NCI-H1417 treated with DMSO at 0.1 percent for 48 hours (cell line): ENCODE data around the gene FBXL14.

ENCODE experiments used
- DNase-seq: peaks from one replicate; lab custom pipeline; 2025; lab: John Stamatoyannopoulos, UW

FBXL14 gene

GRCh38 chr12:1533602-1534304 is 60.6 kb downstream of the FBXL14 start:
- no peak for DNase-seq

DNA sequence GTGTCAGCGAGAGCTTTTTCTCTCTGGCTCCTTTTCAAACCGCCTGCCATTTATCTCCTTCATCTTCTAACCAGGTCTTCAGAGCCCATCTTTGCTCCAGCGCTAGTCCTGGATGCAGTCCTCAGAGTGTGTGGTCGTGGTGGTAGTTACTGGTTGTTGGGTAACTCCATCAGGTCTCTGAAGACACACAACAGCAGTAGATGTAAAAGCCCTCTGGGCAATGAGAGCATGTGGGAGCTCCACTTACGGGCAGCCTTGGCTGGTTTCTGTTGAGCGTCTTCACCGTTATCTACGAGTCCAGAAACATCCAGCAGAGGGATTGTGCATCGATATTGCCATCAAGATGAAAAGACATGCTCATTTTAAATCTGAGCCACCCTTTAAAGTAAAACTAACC is 61.2 kb downstream of the FBXL14 start:
- DNase-seq, result no peak

DNA sequence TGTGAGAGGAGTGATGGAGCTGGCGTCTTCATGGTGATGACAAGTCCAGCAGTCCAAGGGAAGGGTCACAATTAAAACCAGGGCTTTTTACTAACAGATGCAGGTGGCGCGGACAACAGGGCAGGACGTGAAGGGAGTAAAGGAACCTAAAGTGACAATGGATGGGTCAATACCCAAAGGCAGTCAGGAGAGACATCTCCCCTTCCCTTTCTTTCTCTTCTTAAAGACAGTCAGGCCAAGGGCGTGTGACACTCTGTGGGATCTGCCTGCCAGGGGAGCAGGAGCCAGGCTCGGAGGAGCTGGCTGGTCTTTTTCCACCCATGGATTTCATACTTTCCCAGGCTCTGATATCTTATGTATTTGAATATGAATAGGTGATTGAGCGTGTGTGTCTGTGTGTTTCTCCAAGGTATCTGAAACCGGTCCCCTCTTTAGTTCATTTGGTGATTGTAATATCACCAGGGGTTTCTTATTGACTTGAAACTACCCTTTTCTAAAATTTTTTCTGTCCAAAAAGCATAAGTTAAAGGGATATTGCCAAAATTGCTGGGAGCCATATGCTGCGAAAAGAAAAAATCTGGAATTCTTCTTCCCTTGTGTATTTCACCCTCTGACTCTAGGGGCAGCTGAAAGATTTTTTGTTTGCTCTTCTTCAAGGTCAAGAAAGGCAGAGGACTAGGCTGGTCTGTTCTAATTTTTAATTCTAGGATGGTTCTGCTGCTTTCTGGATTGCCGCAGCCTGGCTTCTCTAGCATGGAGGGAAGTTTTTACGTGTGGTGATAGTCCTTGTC is 61.8 kb downstream of the FBXL14 start:
- no peak for DNase-seq

DNA sequence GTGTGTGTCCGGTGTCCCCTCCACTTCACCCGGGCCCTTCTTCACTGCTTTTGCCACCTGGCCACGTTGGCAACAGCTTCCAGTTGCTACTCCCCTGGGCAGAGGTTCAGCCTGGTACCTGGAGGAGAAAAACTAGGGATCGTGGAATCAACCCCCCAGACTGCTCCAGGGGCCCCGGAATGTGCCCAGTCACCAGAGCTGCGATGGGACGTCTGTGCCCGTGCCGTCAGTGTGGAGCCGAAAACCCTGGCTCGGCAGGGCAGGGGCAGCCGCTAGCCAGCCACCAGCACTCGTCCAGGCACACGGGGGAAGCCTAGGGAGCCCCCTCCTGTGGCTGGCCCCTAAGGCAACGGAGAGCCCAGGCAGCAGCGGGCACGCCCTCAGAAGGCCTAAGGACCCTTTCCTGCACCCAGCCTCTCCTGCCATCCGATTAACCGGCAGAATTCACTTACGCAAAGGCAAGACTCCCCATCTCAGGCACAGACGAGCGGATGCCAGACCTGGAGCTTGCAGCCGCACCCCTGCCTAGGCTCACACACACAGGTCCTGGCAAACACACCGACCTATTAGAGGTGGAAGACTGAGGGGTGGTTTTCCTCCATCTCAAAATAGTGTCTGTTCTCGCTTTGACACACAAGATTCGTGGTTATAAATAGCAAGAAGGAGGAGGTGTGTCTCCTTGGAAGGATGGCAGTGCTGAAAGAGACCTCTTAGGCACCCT is 62.6 kb downstream of the FBXL14 start:
- DNase-seq, result no peak

- DNase-seq, result no peak
Observed at GRCh38 chr12:1531153-1531653, 63.2 kb downstream of the FBXL14 start.

DNA sequence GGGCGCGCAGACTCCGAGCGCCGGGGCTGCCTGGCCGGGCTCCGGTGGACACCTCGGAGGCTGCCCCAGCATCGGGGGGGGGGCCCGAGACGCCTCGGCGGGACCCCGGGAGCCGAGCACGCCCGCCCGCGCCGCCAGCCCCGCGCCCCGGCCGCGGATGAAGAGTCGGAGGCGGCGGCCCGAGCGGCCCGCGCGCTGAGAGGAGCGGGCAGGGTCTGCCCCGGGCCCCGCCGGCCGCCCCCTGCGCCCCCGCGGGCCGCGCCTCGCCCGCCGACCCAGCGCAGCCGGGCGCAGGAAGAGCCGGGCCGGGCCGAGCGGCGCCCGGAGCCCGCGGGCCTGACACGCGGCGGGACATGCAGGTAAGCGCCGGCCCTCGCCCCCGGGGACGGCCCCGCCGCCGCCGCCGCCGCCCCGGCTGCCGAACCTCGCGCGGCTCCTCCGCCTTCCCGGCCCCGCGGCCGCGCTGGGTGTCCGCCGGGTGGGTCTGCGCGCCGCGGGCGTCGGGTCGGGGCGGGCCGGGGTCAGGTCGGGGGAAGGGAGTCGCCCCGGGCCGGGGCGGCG is 63.7 kb downstream of the FBXL14 start:
- DNase-seq, result no peak

DNA sequence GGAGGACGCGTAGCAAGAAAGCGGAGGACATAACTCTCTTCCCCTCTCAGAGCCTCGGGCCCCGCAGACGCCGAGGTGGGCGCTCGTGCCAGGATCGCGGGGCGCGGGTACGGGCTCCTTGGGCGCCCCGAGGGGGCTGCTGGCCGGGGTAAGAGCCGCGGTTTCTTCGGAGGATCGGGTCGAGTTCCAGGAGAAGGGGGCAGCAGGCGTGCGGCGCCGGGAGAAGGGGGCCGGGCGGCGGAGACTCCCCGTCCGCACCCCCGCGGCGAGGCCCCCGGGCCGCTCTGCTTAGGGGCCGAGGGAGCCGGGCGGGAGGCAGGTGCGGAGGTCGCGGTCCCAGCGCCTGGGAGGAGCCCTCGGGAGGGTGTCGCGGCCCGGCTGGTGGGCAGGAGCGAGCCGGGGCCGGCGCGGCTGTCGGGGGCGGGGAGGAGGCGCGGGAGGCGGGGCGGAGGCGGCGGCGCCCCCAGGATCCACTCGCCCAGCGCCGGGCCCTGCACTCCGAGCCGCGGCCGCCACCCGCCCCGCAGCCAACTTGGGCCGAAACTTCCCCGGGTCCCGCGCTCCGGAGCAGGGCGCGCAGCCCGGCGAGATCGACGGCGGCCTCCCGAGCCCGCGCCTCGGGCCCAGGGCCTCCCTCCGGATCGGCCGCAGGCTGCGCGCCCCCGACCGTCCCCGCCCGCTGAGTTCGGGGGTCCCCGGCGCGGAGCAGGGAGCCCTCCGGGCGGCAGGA is 64.4 kb downstream of the FBXL14 start:
- no peak for DNase-seq

- no peak for DNase-seq
Observed at GRCh38 chr12:1529228-1529861, 65.0 kb downstream of the FBXL14 start.

GRCh38 chr12:1528791-1529190 is 65.6 kb downstream of the FBXL14 start:
- no peak for DNase-seq

DNA sequence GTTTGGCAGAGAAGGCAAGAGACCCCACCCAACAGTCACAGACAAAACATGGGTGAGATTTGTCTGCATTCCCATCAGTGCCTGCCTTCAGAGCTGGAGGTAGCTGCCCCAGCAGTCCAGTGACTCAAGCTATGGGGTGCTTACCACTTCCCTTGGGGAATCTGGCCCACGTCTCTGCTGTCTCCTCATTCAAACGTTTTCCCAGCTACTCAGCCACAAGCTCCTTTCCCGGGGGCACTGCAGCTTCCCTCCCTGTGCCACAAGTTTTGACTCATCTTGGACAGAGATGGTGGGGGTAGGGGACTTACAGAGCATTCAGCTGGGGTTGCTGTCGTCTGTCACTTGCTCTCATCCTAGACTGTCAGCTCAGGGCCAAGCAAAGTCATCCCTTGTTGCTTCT is 66.6 kb downstream of the FBXL14 start:
- no peak for DNase-seq

GRCh38 chr12:1525858-1526257 is 68.5 kb downstream of the FBXL14 start:
- DNase-seq, result no peak

- no peak for DNase-seq
Observed at GRCh38 chr12:1523558-1524050, 70.8 kb downstream of the FBXL14 start.

- DNase-seq, result no peak
Observed at GRCh38 chr12:1523046-1523445, 71.3 kb downstream of the FBXL14 start.

GRCh38 chr12:1519642-1520041 is 74.7 kb downstream of the FBXL14 start:
- DNase-seq, result no peak

- peak; percentile 10 for DNase-seq
Observed at GRCh38 chr12:1518591-1519516, 75.5 kb downstream of the FBXL14 start.

GRCh38 chr12:1517734-1518525 is 76.5 kb downstream of the FBXL14 start:
- DNase-seq, result no peak

- DNase-seq, result no peak
Observed at GRCh38 chr12:1517007-1517406, 77.4 kb downstream of the FBXL14 start.
